HepG2 (cell line): Measurements from ENCODE around the gene FOXA3. TPM values are rescaled to one million over a fixed set of nuclear protein-coding genes. Genes with fewer than 3 reads are reported as not detected.
A peak's percentile ranks its signal among the peaks of the same experiment; 100 is the strongest.
"Not testable (repeated sequence)": the region's sequence is repeated elsewhere in the genome, so short reads cannot be mapped to it uniquely, and the experiment has no call there.

Source experiments
- ATAC-seq: fragments of 200-7000 bp; cut with Tn5 transposase; 3 replicates; pipeline ENCODE4 v1.9.1; 2020; ENCODE audit warnings: mild to moderate bottlenecking, moderate library complexity
- BruUV-seq: library from RNA; stranded (reverse); fragments of 400-500 nt; replicated peaks from 2 replicates; lab custom pipeline; 2021; lab: Mats Ljungman, UMichigan
- CTCF ChIA-PET: fragments of 300-600 bp; formaldehyde crosslinking; extraction: SDS; loops from one replicate; lab custom pipeline; 2021; ENCODE audit warnings: low total read pairs, inconsistent platforms, low intra/inter-chr PET ratio; lab: Yijun Ruan, JAX
- POLR2A ChIA-PET: fragments of 350-600 bp; sonication (Branson Sonifier 250); formaldehyde crosslinking; loops from one replicate; lab custom pipeline; 2020; ENCODE audit warnings: antibody characterized with exemption, inconsistent platforms; lab: Yijun Ruan, JAX
- DNase-seq: peaks from one replicate; pipeline ENCODE4 v3.0.0-alpha.2; 2015; ENCODE audit warnings: low spot score
- FAIRE-seq: peaks from 3 replicates; lab custom pipeline; 2011; peaks lifted over from hg19 to GRCh38; lab: Jason Lieb, UNC
- H2AFZ ChIP-seq: one replicate; pipeline ENCODE4 v1.6.1; 2011; ENCODE audit warnings: low read length, inconsistent platforms
- H3K27ac ChIP-seq: fragments of 300-600 bp; 3 replicates; pipeline ENCODE4 v1.8.0; 2011; ENCODE audit warnings: mixed run types, mild to moderate bottlenecking, mixed read lengths, low read length, inconsistent platforms; ENCODE audit not compliant: insufficient read depth; ENCODE audit errors: extremely low read length
- H3K27me3 ChIP-seq, 2 experiments: fragments of 200-600 bp in 1 of 2; 2 replicates in 1 of 2; 3 replicates in 1 of 2; pipeline versions ENCODE4 v1.6.0 to v1.8.0; 2011; ENCODE audit warnings: low read length in 2 of 2, mild to moderate bottlenecking in 2 of 2, moderate library complexity in 2 of 2, inconsistent platforms in 1 of 2; ENCODE audit not compliant: insufficient read depth in 2 of 2, control insufficient read depth in 1 of 2
- H3K36me3 ChIP-seq, 2 experiments: fragments of 200-600 bp in 1 of 2; replicated peaks in 1 of 2; 2 replicates in 1 of 2; 3 replicates in 1 of 2; pipeline versions ENCODE4 v1.5.1 to v1.8.0; 2011; ENCODE audit warnings: low read length in 2 of 2, inconsistent platforms in 1 of 2; ENCODE audit not compliant: insufficient read depth in 2 of 2, control insufficient read depth in 1 of 2
- H3K4me1 ChIP-seq: 2 replicates; pipeline ENCODE4 v1.5.1; 2012; ENCODE audit warnings: low read length, inconsistent platforms; ENCODE audit not compliant: insufficient read depth
- H3K4me2 ChIP-seq: 2 replicates; pipeline ENCODE4 v1.6.0; 2011; ENCODE audit warnings: low read depth, low read length, inconsistent platforms
- H3K4me3 ChIP-seq, 3 experiments: fragments of 200-600 bp in 1 of 3; sonication (generic), shearing (Covaris generic) in 1 of 3; replicated peaks in 1 of 3; 2 replicates each; pipeline ENCODE4 v1.5.1; 2011 to 2016; ENCODE audit warnings: low read length in 3 of 3, inconsistent platforms in 2 of 3, low read depth in 2 of 3, mild to moderate bottlenecking in 2 of 3, control low read depth in 1 of 3, mixed read lengths in 1 of 3; ENCODE audit not compliant: insufficient read depth in 1 of 3
- H3K79me2 ChIP-seq: one replicate; pipeline ENCODE4 v1.6.1; 2011; ENCODE audit warnings: low read length, inconsistent platforms; ENCODE audit not compliant: insufficient read depth
- H3K9ac ChIP-seq: 2 replicates; pipeline ENCODE4 v1.6.0; 2011; ENCODE audit warnings: mild to moderate bottlenecking, low read depth, low read length, inconsistent platforms; ENCODE audit not compliant: insufficient read depth
- H3K9me3 ChIP-seq: 2 replicates; pipeline ENCODE4 v1.5.1; 2012; ENCODE audit warnings: mild to moderate bottlenecking, low read length
- H4K20me1 ChIP-seq: 2 replicates; pipeline ENCODE4 v1.6.0; 2011; ENCODE audit warnings: inconsistent platforms, mild to moderate bottlenecking, low read length, moderate library complexity; ENCODE audit not compliant: insufficient read depth
- BRD4 ChIP-seq: sonication (generic); formaldehyde crosslinking; IDR thresholded peaks from 2 replicates; pipeline ENCODE4 v1.4.0; 2020; ENCODE audit warnings: missing genetic modification reagents
- CREM ChIP-seq, 2 experiments: sonication (generic) in 1 of 2; formaldehyde crosslinking in 1 of 2; IDR thresholded peaks; 2 replicates each; pipeline versions ENCODE4 v1.4.0 to v1.6.1; 2016 to 2020; ENCODE audit warnings: antibody characterized with exemption in 1 of 2, mild to moderate bottlenecking in 1 of 2, missing genetic modification reagents in 1 of 2
- DNMT3B ChIP-seq: conservative IDR thresholded peaks from 2 replicates; pipeline ENCODE4 v1.6.1; 2016; ENCODE audit warnings: missing biosample characterization, control low read depth
- ELF1 ChIP-seq: sonication (generic); formaldehyde crosslinking; IDR thresholded peaks from 2 replicates; pipeline ENCODE4 v1.4.0; 2020; ENCODE audit warnings: missing genetic modification reagents
- KDM1A ChIP-seq: IDR thresholded peaks from 2 replicates; pipeline ENCODE4 v1.6.1; 2016; ENCODE audit warnings: missing compliant biosample characterization
- KLF6 ChIP-seq: IDR thresholded peaks from 2 replicates; pipeline ENCODE4 v1.8.0; 2016; ENCODE audit warnings: missing biosample characterization, missing genetic modification reagents
- TOE1 ChIP-seq: sonication (generic); formaldehyde crosslinking; IDR thresholded peaks from 2 replicates; pipeline ENCODE4 v1.4.0; 2020; ENCODE audit warnings: mild to moderate bottlenecking, missing genetic modification reagents
- ZFX ChIP-seq: sonication (generic); formaldehyde crosslinking; IDR thresholded peaks from 2 replicates; pipeline ENCODE4 v1.4.0; 2020; ENCODE audit warnings: mild to moderate bottlenecking, low read depth, missing genetic modification reagents, moderate library complexity
- ZMYM3 ChIP-seq: sonication (generic); formaldehyde crosslinking; IDR thresholded peaks from 2 replicates; pipeline ENCODE4 v1.5.1; 2020; ENCODE audit warnings: mild to moderate bottlenecking, missing genetic modification reagents
- ZNF460 ChIP-seq: sonication (generic); formaldehyde crosslinking; IDR thresholded peaks from 2 replicates; pipeline ENCODE4 v1.5.1; 2020; ENCODE audit warnings: missing genetic modification reagents, mild to moderate bottlenecking, borderline replicate concordance
- WGBS: methylation state at CpG from one replicate; pipeline ENCODE4 v1.1.6; 2017; ENCODE audit warnings: low lambda C conversion rate; 5-methylcytosine and 5-hydroxymethylcytosine counted together
- in situ Hi-C: cut with HindIII; loops from 2 replicates; pipeline ENCODE4 v1.10.0; 2017; ENCODE audit warnings: low pct_unique_long_range_greater_than_20kb; ENCODE audit not compliant: extremely low pct_ligation_motif_present
- intact Hi-C: fragments of 100-400 bp; cut with micrococcal nuclease; formaldehyde crosslinking; loops from one replicate; pipeline ENCODE4 v1.10.0; 2022; ENCODE audit not compliant: unreplicated experiment
- polyA plus RNA-seq, 8 experiments: library from polyadenylated mRNA; depleted of rRNA in 3 of 8; stranded (reverse) in 7 of 8; unstranded in 1 of 8; fragments of >200 nt; fragmentation: Illumina TruSeq in 4 of 8; extraction: Trizol in 4 of 8; gene quantifications; 2 replicates each; pipeline versions ENCODE4 v1.2.1 to v1.2.3, GENCODE V29; 2011 to 2016; ENCODE audit warnings: low read depth in 4 of 8, missing spikeins in 1 of 8, mixed read lengths in 1 of 8; ENCODE audit not compliant: insufficient read depth in 1 of 8
- total RNA-seq, 5 experiments: library from RNA; depleted of rRNA; stranded (reverse); fragments of >200 nt; fragmentation: Illumina TruSeq; extraction: Trizol; gene quantifications; 2 replicates each; pipeline ENCODE4 v1.2.3, GENCODE V29; 2016; ENCODE audit warnings: low read depth in 1 of 5
- TF ChIP-seq, protein P1 (sequence below): sonication (generic); formaldehyde crosslinking; IDR thresholded peaks from 2 replicates; pipeline ENCODE4 v1.4.0; 2020; ENCODE audit warnings: missing genetic modification reagents, borderline replicate concordance
- TF ChIP-seq, protein P2 (sequence below): sonication (generic); formaldehyde crosslinking; IDR thresholded peaks from 2 replicates; pipeline ENCODE4 v1.4.0; 2020; ENCODE audit warnings: missing genetic modification reagents

The FOXA3 gene
- total and polyA plus RNA-seq, 2 of the 13 experiments (the other 11 are each of a cell fraction or from before 2014, with no cell fraction given), result 29.8 to 47.6 TPM

DNA sequence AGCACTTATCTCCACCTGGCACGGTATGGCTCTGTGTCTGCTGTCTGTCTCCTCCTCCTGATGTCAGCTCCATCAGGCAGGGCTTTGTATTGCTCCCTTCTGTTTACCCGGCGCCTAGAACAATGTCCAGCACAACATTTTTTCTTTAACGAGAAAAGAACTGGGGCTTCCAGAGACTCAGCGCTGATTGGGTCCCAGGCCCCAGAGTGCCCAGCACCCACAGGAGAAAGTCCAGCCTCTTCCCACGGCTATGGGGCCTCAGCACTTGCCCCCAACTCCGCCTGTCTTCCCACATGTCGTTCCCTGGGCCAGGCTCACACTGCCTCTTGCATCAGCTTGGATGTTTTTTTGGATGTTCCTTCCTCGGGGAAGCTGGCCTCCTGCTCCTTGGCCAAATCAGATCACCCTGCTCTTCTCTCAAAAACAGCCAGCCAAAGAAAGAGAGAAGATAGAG is 31.4 kb downstream of the FOXA3 start (continued):
- TF ChIP-seq, protein P1, sequence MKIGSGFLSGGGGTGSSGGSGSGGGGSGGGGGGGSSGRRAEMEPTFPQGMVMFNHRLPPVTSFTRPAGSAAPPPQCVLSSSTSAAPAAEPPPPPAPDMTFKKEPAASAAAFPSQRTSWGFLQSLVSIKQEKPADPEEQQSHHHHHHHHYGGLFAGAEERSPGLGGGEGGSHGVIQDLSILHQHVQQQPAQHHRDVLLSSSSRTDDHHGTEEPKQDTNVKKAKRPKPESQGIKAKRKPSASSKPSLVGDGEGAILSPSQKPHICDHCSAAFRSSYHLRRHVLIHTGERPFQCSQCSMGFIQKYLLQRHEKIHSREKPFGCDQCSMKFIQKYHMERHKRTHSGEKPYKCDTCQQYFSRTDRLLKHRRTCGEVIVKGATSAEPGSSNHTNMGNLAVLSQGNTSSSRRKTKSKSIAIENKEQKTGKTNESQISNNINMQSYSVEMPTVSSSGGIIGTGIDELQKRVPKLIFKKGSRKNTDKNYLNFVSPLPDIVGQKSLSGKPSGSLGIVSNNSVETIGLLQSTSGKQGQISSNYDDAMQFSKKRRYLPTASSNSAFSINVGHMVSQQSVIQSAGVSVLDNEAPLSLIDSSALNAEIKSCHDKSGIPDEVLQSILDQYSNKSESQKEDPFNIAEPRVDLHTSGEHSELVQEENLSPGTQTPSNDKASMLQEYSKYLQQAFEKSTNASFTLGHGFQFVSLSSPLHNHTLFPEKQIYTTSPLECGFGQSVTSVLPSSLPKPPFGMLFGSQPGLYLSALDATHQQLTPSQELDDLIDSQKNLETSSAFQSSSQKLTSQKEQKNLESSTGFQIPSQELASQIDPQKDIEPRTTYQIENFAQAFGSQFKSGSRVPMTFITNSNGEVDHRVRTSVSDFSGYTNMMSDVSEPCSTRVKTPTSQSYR (CRISPR knock-in tag), result no peak; the same call in 1 of the 2 replicates
- TF ChIP-seq KLF6 (CRISPR knock-in tag) (no peak), ELF1 (CRISPR knock-in tag) (peak; percentile 30; the same call in 1 of the 2 replicates), TOE1 (CRISPR knock-in tag) (no peak)

DNA sequence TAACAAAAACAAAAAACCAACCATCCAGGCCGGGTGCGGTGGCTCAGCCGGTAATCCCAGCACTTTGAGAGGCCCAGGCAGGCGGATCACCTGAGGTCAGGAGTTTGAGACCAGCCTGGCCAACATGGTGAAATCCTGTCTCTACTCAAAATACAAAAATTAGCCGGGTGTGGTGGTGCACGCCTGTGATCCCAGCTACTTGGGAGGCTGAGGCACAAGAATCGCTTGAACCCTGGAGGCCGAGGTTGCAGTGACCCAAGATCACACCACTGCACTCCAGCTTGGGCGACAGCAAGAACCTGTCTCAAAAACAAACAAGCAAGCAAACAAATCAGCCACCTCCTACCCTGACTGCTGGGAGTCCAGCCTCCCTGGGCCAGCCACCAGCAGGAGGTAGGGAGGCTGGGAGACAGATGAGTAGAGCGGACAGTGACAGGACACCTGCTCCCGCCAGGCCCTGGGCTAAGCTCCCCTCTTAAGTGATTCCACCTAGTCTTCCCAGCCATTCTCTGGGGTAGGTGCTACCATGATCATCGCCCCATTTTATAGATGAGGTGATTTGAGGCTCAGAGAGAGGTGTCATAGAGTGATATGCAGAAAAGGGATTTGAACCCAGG is 32.0 kb downstream of the FOXA3 start:
- POLR2A ChIA-PET, result interaction anchor here (0.6 to 2.6 kb wide), 10 partner anchors 9 to 126 kb away, joined by 3 to 15 read pairs (median 5); partner anchors contain the start of genes CCDC61, DMWD, FOXA3 and IRF2BP1
- ATAC-seq, result peak; percentile 32
- H3K27ac ChIP-seq, result peak overlapping the region; percentile 79
- TF ChIP-seq CREM (IDR thresholded peaks at IDR 0.05), result 0 out of 2 replicates have a peak, but pooled peaks have one; percentile 0
- TF ChIP-seq CREM (CRISPR knock-in tag; IDR thresholded peaks at IDR 0.05), result not testable (repeated sequence)
- TF ChIP-seq, protein P2, sequence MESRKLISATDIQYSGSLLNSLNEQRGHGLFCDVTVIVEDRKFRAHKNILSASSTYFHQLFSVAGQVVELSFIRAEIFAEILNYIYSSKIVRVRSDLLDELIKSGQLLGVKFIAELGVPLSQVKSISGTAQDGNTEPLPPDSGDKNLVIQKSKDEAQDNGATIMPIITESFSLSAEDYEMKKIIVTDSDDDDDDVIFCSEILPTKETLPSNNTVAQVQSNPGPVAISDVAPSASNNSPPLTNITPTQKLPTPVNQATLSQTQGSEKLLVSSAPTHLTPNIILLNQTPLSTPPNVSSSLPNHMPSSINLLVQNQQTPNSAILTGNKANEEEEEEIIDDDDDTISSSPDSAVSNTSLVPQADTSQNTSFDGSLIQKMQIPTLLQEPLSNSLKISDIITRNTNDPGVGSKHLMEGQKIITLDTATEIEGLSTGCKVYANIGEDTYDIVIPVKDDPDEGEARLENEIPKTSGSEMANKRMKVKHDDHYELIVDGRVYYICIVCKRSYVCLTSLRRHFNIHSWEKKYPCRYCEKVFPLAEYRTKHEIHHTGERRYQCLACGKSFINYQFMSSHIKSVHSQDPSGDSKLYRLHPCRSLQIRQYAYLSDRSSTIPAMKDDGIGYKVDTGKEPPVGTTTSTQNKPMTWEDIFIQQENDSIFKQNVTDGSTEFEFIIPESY (CRISPR knock-in tag), result peak; percentile 32; the same call in 1 of the 2 replicates
- TF ChIP-seq KDM1A (CRISPR knock-in tag), result 0 out of 2 replicates have a peak, but pooled peaks have one; percentile 23
- TF ChIP-seq ZFX, result peak; percentile 27; the same call in 1 of the 2 replicates
- peak; percentile 87 for TF ChIP-seq ZMYM3
- TF ChIP-seq BRD4 (CRISPR knock-in tag), result 0 out of 2 replicates have a peak, but pooled peaks have one; percentile 4
- peak; percentile 98 for TF ChIP-seq ZNF460
- 0 out of 2 replicates have a peak, but pooled peaks have one; percentile 8 for TF ChIP-seq DNMT3B (CRISPR knock-in tag)

More for the DNA sequence above, 32.0 kb downstream of the FOXA3 start:
- intact Hi-C loops, result loop anchor here (1.0 kb wide), 1 partner anchor 9 kb away; no protein-coding TSS in a partner anchor
- DNase-seq, H4K20me1 ChIP-seq, H3K9me3 ChIP-seq, in situ Hi-C loops, H2AFZ ChIP-seq, H3K27me3 ChIP-seq, FAIRE-seq, CTCF ChIA-PET: not testable (repeated sequence)
- H3K36me3 ChIP-seq, result peaks cover 1 to 13% of the 10 kb centered on the region in 2 experiments; a peak in 3 of 5 replicates
- peak overlapping the region; percentile 50 for H3K4me2 ChIP-seq
- TSS peak; percentile 99 for BruUV-seq
- H3K4me3 ChIP-seq, result peak overlapping the region in 1 of 3 experiments; percentile 45; a peak in 2 of 6 replicates
- H3K4me1 ChIP-seq, result peaks cover 49% of the 10 kb centered on the region
- 53% methylated on average over 11 of the region's 12 CpGs for WGBS
- peak overlapping the region; percentile 40 for H3K9ac ChIP-seq
- peaks cover 16% of the 10 kb centered on the region for H3K79me2 ChIP-seq
